Measurements from ENCODE around the gene SLC7A7. TPM values are rescaled to one million over a fixed set of nuclear protein-coding genes. Genes with fewer than 3 reads are reported as not detected.
"Not testable (repeated sequence)": the region's sequence is repeated elsewhere in the genome, so short reads cannot be mapped to it uniquely, and the experiment has no call there.

The SLC7A7 gene
- total RNA-seq, 1 experiment from 2014 or later, result 2.3 TPM

- TF ChIP-seq, protein P1, sequence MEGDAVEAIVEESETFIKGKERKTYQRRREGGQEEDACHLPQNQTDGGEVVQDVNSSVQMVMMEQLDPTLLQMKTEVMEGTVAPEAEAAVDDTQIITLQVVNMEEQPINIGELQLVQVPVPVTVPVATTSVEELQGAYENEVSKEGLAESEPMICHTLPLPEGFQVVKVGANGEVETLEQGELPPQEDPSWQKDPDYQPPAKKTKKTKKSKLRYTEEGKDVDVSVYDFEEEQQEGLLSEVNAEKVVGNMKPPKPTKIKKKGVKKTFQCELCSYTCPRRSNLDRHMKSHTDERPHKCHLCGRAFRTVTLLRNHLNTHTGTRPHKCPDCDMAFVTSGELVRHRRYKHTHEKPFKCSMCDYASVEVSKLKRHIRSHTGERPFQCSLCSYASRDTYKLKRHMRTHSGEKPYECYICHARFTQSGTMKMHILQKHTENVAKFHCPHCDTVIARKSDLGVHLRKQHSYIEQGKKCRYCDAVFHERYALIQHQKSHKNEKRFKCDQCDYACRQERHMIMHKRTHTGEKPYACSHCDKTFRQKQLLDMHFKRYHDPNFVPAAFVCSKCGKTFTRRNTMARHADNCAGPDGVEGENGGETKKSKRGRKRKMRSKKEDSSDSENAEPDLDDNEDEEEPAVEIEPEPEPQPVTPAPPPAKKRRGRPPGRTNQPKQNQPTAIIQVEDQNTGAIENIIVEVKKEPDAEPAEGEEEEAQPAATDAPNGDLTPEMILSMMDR (conservative IDR thresholded peaks at IDR 0.05; ENCODE audit: low read depth, low read length), result no peak
- no peak for TF ChIP-seq EZH2 (IDR thresholded peaks at IDR 0.05; ENCODE audit: borderline replicate concordance, low read depth, low read length, poor library complexity, severe bottlenecking)
- Histone ChIP-seq H3K4me1 (ENCODE audit: insufficient read depth, low read length, poor library complexity, severe bottlenecking) (no peaks in the 10 kb centered on the region), H3K27me3 (replicated peaks; ENCODE audit: insufficient read depth, low read depth, low read length, poor library complexity) (no peaks in the 10 kb centered on the region), H3K27ac (ENCODE audit: low read depth, low read length, poor library complexity, severe bottlenecking) (no peak overlapping the region), H3K4me3 (ENCODE audit: low read depth, low read length, poor library complexity, severe bottlenecking) (no peak overlapping the region), H3K36me3 (ENCODE audit: insufficient read depth, low read length, poor library complexity, severe bottlenecking) (no peaks in the 10 kb centered on the region), H3K9me3 (ENCODE audit: low read depth, low read length, poor library complexity, severe bottlenecking) (no peaks in the 10 kb centered on the region)
- POLR2A ChIA-PET (ENCODE audit: low non-redundant PET), result no interaction called here
- CTCF ChIA-PET, result interaction anchor here (0.6 kb wide), 1 partner anchor 43 kb away, joined by 13 read pairs; no protein-coding TSS in a partner anchor
- DNase-seq (ENCODE audit: low spot score), result no peak
- no TSS peak for BruUV-seq (replicated peaks)
- intact Hi-C loops (cut with micrococcal nuclease; ENCODE audit: unreplicated experiment), result no loop called here
Observed at GRCh38 chr14:22807432-22808087, 7.7 kb downstream of the SLC7A7 start.

GRCh38 chr14:22805235-22805634 is 10.0 kb downstream of the SLC7A7 start:
- intact Hi-C loops (cut with micrococcal nuclease; ENCODE audit: unreplicated experiment); H3K4me3 ChIP-seq (ENCODE audit: low read depth, low read length, poor library complexity, severe bottlenecking); POLR2A ChIA-PET (ENCODE audit: low non-redundant PET); H3K27me3 ChIP-seq (replicated peaks; ENCODE audit: insufficient read depth, low read depth, low read length, poor library complexity); CTCF ChIA-PET; H3K27ac ChIP-seq (ENCODE audit: low read depth, low read length, poor library complexity, severe bottlenecking); BruUV-seq (replicated peaks); H3K4me1 ChIP-seq (ENCODE audit: insufficient read depth, low read length, poor library complexity, severe bottlenecking); H3K36me3 ChIP-seq (ENCODE audit: insufficient read depth, low read length, poor library complexity, severe bottlenecking); DNase-seq (ENCODE audit: low spot score); H3K9me3 ChIP-seq (ENCODE audit: low read depth, low read length, poor library complexity, severe bottlenecking): not testable (repeated sequence)

- no TSS peak for BruUV-seq (replicated peaks)
- H3K4me1 ChIP-seq (ENCODE audit: insufficient read depth, low read length, poor library complexity, severe bottlenecking), result no peaks in the 10 kb centered on the region
- intact Hi-C loops (cut with micrococcal nuclease; ENCODE audit: unreplicated experiment), result no loop called here
- no peaks in the 10 kb centered on the region for H3K9me3 ChIP-seq (ENCODE audit: low read depth, low read length, poor library complexity, severe bottlenecking)
- no peak overlapping the region for H3K4me3 ChIP-seq (ENCODE audit: low read depth, low read length, poor library complexity, severe bottlenecking)
- CTCF ChIA-PET, result no interaction called here
- no peaks in the 10 kb centered on the region for H3K27me3 ChIP-seq (replicated peaks; ENCODE audit: insufficient read depth, low read depth, low read length, poor library complexity)
- TF ChIP-seq, protein P1 (conservative IDR thresholded peaks at IDR 0.05; ENCODE audit: low read depth, low read length), result no peak
- DNase-seq (ENCODE audit: low spot score), result no peak
- H3K27ac ChIP-seq (ENCODE audit: low read depth, low read length, poor library complexity, severe bottlenecking), result no peak overlapping the region
- POLR2A ChIA-PET (ENCODE audit: low non-redundant PET), result no interaction called here
- no peaks in the 10 kb centered on the region for H3K36me3 ChIP-seq (ENCODE audit: insufficient read depth, low read length, poor library complexity, severe bottlenecking)
Observed at GRCh38 chr14:22803687-22803974, 11.6 kb downstream of the SLC7A7 start.
